H1 (cell line): ENCODE results near the gene CALU. TPM values are rescaled to one million over a fixed set of nuclear protein-coding genes. Genes with fewer than 3 reads are reported as not detected.

Source experiments
- CTCF ChIA-PET: fragments of 300-600 bp; sonication (Branson Sonifier 250); formaldehyde crosslinking; loops from one replicate; lab custom pipeline; 2021; ENCODE audit not compliant: partially characterized antibody; lab: Charles Lee
- POLR2A ChIA-PET: fragments of 300-600 bp; sonication (Branson Sonifier 250); formaldehyde crosslinking; loops from one replicate; lab custom pipeline; 2021; ENCODE audit warnings: inconsistent platforms; ENCODE audit not compliant: partially characterized antibody; lab: Charles Lee
- DNase-seq, 2 experiments: peaks; one replicate each; pipeline versions ENCODE4 v3.0.0 to v3.0.0-alpha.2; 2010 to 2022; ENCODE audit warnings: low spot score in 2 of 2, low read depth in 1 of 2, mixed read lengths in 1 of 2
- FAIRE-seq: peaks from 2 replicates; lab custom pipeline; 2011; peaks lifted over from hg19 to GRCh38; lab: Jason Lieb, UNC
- H2AFZ ChIP-seq: 2 replicates; pipeline ENCODE4 v1.8.1; 2012; ENCODE audit warnings: low read length, inconsistent platforms
- H2AK5ac ChIP-seq: 2 replicates; pipeline ENCODE4 v1.6.1; 2013; ENCODE audit warnings: low read depth, low read length
- H2BK120ac ChIP-seq: replicated peaks from 2 replicates; pipeline ENCODE3; 2013; ENCODE audit warnings: low read depth, low read length, inconsistent platforms
- H2BK12ac ChIP-seq: 2 replicates; pipeline ENCODE4 v1.6.1; 2013; ENCODE audit warnings: low read depth, low read length
- H2BK15ac ChIP-seq: 2 replicates; pipeline ENCODE4 v1.6.1; 2013; ENCODE audit warnings: low read length
- H2BK20ac ChIP-seq: 2 replicates; pipeline ENCODE4 v1.6.1; 2013; ENCODE audit warnings: low read length
- H2BK5ac ChIP-seq: 2 replicates; pipeline ENCODE4 v1.6.1; 2013; ENCODE audit warnings: low read depth, low read length
- H3K14ac ChIP-seq: 2 replicates; pipeline ENCODE4 v1.6.1; 2013; ENCODE audit warnings: inconsistent platforms; ENCODE audit not compliant: insufficient read length
- H3K18ac ChIP-seq: 2 replicates; pipeline ENCODE4 v1.6.1; 2013; ENCODE audit warnings: low read length; ENCODE audit errors: extremely low read depth
- H3K23ac ChIP-seq: 2 replicates; pipeline ENCODE4 v1.6.1; 2013; ENCODE audit warnings: inconsistent platforms; ENCODE audit not compliant: insufficient read length
- H3K23me2 ChIP-seq: 2 replicates; pipeline ENCODE4 v1.6.1; 2013; ENCODE audit warnings: low read depth, low read length
- H3K27ac ChIP-seq: 2 replicates; pipeline ENCODE4 v1.6.1; 2011; ENCODE audit warnings: low read depth, low read length, inconsistent platforms
- H3K27me3 ChIP-seq, 4 experiments: replicated peaks in 1 of 4; 1 replicate in 1 of 4; 2 replicates in 3 of 4; pipeline versions ENCODE4 v1.6.1 to v1.8.1; 2011 to 2013; ENCODE audit warnings: low read length in 3 of 4, mild to moderate bottlenecking in 3 of 4, inconsistent platforms in 2 of 4, mixed read lengths in 2 of 4, moderate library complexity in 1 of 4; ENCODE audit not compliant: control insufficient read depth in 3 of 4, insufficient read depth in 3 of 4; ENCODE audit errors: extremely low read depth in 1 of 4
- H3K36me3 ChIP-seq, 4 experiments: 2 replicates each; pipeline versions ENCODE4 v1.6.1 to v1.8.1; 2011 to 2013; ENCODE audit warnings: mild to moderate bottlenecking in 4 of 4, low read length in 3 of 4, moderate library complexity in 2 of 4, control low read depth in 1 of 4, inconsistent platforms in 1 of 4; ENCODE audit not compliant: insufficient read depth in 4 of 4, control insufficient read depth in 2 of 4
- H3K4ac ChIP-seq: replicated peaks from 2 replicates; pipeline ENCODE3; 2013; ENCODE audit warnings: low read length, low read depth, mixed read lengths, inconsistent platforms; ENCODE audit not compliant: insufficient read length
- H3K4me1 ChIP-seq, 4 experiments: replicated peaks in 1 of 4; 1 replicate in 1 of 4; 2 replicates in 3 of 4; pipeline versions ENCODE4 v1.6.1 to v1.8.1; 2011 to 2013; ENCODE audit warnings: low read length in 3 of 4, inconsistent platforms in 2 of 4, mixed read lengths in 1 of 4; ENCODE audit not compliant: insufficient read depth in 4 of 4, control insufficient read depth in 3 of 4
- H3K4me2 ChIP-seq, 2 experiments: 2 replicates each; pipeline versions ENCODE4 v1.6.1 to v1.8.1; 2011 to 2013; ENCODE audit warnings: low read depth in 2 of 2, low read length in 2 of 2, control low read depth in 1 of 2, inconsistent platforms in 1 of 2, mild to moderate bottlenecking in 1 of 2; ENCODE audit not compliant: insufficient read depth in 1 of 2
- H3K4me3 ChIP-seq, 4 experiments: fragments of 200-600, 300-600 bp in 1 of 4; sonication (generic), shearing (Covaris generic), sonication (Bioruptor Twin) in 1 of 4; 2 replicates each; pipeline versions ENCODE4 v1.5.1 to v1.8.1; 2011 to 2016; ENCODE audit warnings: low read length in 4 of 4, low read depth in 3 of 4, control low read depth in 2 of 4, inconsistent platforms in 2 of 4, mild to moderate bottlenecking in 2 of 4, mixed read lengths in 1 of 4, moderate library complexity in 1 of 4; ENCODE audit not compliant: insufficient read depth in 2 of 4; ENCODE audit errors: extremely low read depth in 1 of 4
- H3K56ac ChIP-seq: replicated peaks from 2 replicates; pipeline ENCODE3; 2013; ENCODE audit warnings: low read depth, mild to moderate bottlenecking, mixed read lengths, low read length, inconsistent platforms; ENCODE audit not compliant: insufficient read length
- H3K79me1 ChIP-seq: 2 replicates; pipeline ENCODE4 v1.6.1; 2013; ENCODE audit warnings: low read depth, low read length, control low read depth
- H3K79me2 ChIP-seq, 2 experiments: 2 replicates each; pipeline versions ENCODE4 v1.6.1 to v1.8.1; 2012 to 2013; ENCODE audit warnings: low read length in 2 of 2, mild to moderate bottlenecking in 2 of 2, inconsistent platforms in 1 of 2; ENCODE audit not compliant: insufficient read depth in 2 of 2, control insufficient read depth in 1 of 2
- H3K9ac ChIP-seq, 4 experiments: replicated peaks in 1 of 4; 1 replicate in 1 of 4; 2 replicates in 3 of 4; pipeline versions ENCODE4 v1.6.1 to v1.8.1; 2011 to 2013; ENCODE audit warnings: low read depth in 3 of 4, low read length in 3 of 4, control low read depth in 2 of 4, mild to moderate bottlenecking in 2 of 4, moderate library complexity in 2 of 4, inconsistent platforms in 1 of 4; ENCODE audit errors: extremely low read depth in 1 of 4
- H3K9me3 ChIP-seq, 2 experiments: 2 replicates each; pipeline versions ENCODE4 v1.6.1 to v1.8.1; 2012 to 2013; ENCODE audit warnings: mild to moderate bottlenecking in 2 of 2, moderate library complexity in 2 of 2, control low read depth in 1 of 2, inconsistent platforms in 1 of 2, low read depth in 1 of 2, low read length in 1 of 2, mixed read lengths in 1 of 2; ENCODE audit not compliant: insufficient read depth in 2 of 2
- H4K20me1 ChIP-seq, 2 experiments: replicated peaks in 1 of 2; 2 replicates each; pipeline versions ENCODE3 to v1.8.1; 2011 to 2013; ENCODE audit warnings: inconsistent platforms in 2 of 2, low read length in 2 of 2, mild to moderate bottlenecking in 1 of 2; ENCODE audit not compliant: insufficient read depth in 2 of 2, control insufficient read depth in 1 of 2
- H4K5ac ChIP-seq: 2 replicates; pipeline ENCODE4 v1.6.1; 2013; ENCODE audit warnings: low read length, low read depth, mixed read lengths, inconsistent platforms; ENCODE audit not compliant: insufficient read length
- H4K8ac ChIP-seq: 2 replicates; pipeline ENCODE4 v1.8.0; 2013; ENCODE audit warnings: mild to moderate bottlenecking, moderate library complexity, low read length, inconsistent platforms; ENCODE audit not compliant: insufficient read depth; ENCODE audit errors: extremely low read depth
- H4K91ac ChIP-seq: replicated peaks from 2 replicates; pipeline ENCODE3; 2013; ENCODE audit warnings: low read length, mixed read lengths, inconsistent platforms; ENCODE audit not compliant: insufficient read length
- BCL11A ChIP-seq, 2 experiments: IDR thresholded peaks; one replicate each; pipeline ENCODE4 v1.6.1; 2011; ENCODE audit warnings: low read depth in 2 of 2, low read length in 2 of 2, mild to moderate bottlenecking in 2 of 2
- CEBPB ChIP-seq: IDR thresholded peaks from 2 replicates; pipeline ENCODE4 v1.6.1; 2012; ENCODE audit warnings: low read depth, low read length
- CREB1 ChIP-seq: IDR thresholded peaks from 2 replicates; pipeline ENCODE4 v1.6.1; 2012; ENCODE audit warnings: inconsistent platforms
- HDAC2 ChIP-seq, 2 experiments: fragments of 300-600 bp in 1 of 2; sonication (generic) in 1 of 2; IDR thresholded peaks; 2 replicates each; pipeline ENCODE4 v1.6.1; 2011 to 2012; ENCODE audit warnings: low read depth in 2 of 2, low read length in 2 of 2, mild to moderate bottlenecking in 2 of 2, moderate library complexity in 2 of 2, borderline replicate concordance in 1 of 2, inconsistent platforms in 1 of 2
- JUN ChIP-seq: IDR thresholded peaks from 2 replicates; pipeline ENCODE4 v1.6.1; 2011; ENCODE audit warnings: low read depth, mild to moderate bottlenecking, improper control_type of control experiment, low read length
- RAD21 ChIP-seq, 2 experiments: IDR thresholded peaks in 1 of 2; conservative IDR thresholded peaks in 1 of 2; 2 replicates each; pipeline ENCODE4 v1.6.1; 2011; ENCODE audit warnings: low read depth in 2 of 2, low read length in 2 of 2, improper control_type of control experiment in 1 of 2, inconsistent platforms in 1 of 2, mild to moderate bottlenecking in 1 of 2, moderate library complexity in 1 of 2
- RNF2 ChIP-seq: fragments of 200-900, 300-1000 bp; sonication (generic); IDR thresholded peaks from 2 replicates; pipeline ENCODE4 v1.7.1; 2016; ENCODE audit warnings: borderline replicate concordance, low read depth, mild to moderate bottlenecking, antibody characterized with exemption, low read length; ENCODE audit not compliant: poor library complexity, severe bottlenecking; ENCODE audit errors: missing control alignments
- SAP30 ChIP-seq: fragments of 300-600 bp; sonication (generic); IDR thresholded peaks from 2 replicates; pipeline ENCODE4 v1.7.1; 2012; ENCODE audit warnings: low read length, moderate library complexity, mild to moderate bottlenecking, inconsistent platforms; ENCODE audit not compliant: insufficient read depth, insufficient replicate concordance
- SIX5 ChIP-seq: IDR thresholded peaks from 2 replicates; pipeline ENCODE4 v1.6.1; 2011; ENCODE audit warnings: mild to moderate bottlenecking, low read depth, low read length
- SP1 ChIP-seq: IDR thresholded peaks from 2 replicates; pipeline ENCODE4 v1.6.1; 2011; ENCODE audit warnings: low read depth, low read length
- SP4 ChIP-seq: IDR thresholded peaks from 2 replicates; pipeline ENCODE4 v1.6.1; 2012; ENCODE audit warnings: low read length, inconsistent platforms
- WGBS, 2 experiments: shearing (Covaris generic) in 1 of 2; methylation state at CpG; one replicate each; pipeline versions ENCODE4 v1.1.6 to v1.1.7; 2013 to 2015; ENCODE audit warnings: low lambda C conversion rate in 2 of 2, mixed read lengths in 2 of 2, inconsistent platforms in 1 of 2, low coverage in 1 of 2, missing lambda C conversion rate in 1 of 2; ENCODE audit not compliant: insufficient replicate concordance in 2 of 2, insufficient coverage in 1 of 2, insufficient read length in 1 of 2; ENCODE audit errors: extremely low coverage in 1 of 2, missing lambda C conversion rate in 1 of 2; 5-methylcytosine and 5-hydroxymethylcytosine counted together
- polyA plus RNA-seq, 7 experiments: library from polyadenylated mRNA; depleted of rRNA in 3 of 7; stranded (reverse) in 5 of 7; unstranded in 2 of 7; fragments of >200 nt in 5 of 7; fragments of 200-250 nt in 2 of 7; gene quantifications; 1 replicate in 5 of 7; 2 replicates in 1 of 7; 4 replicates in 1 of 7; pipeline versions ENCODE4 v1.2.1 to v1.2.3, GENCODE V29; 2011 to 2013; ENCODE audit warnings: missing spikeins in 2 of 7, mixed read lengths in 2 of 7
- total RNA-seq: library from RNA; stranded (reverse); fragmentation: NEBNext Ultra II Directional; extraction: Animal tissue kit (Norgen Biotek cat#: 25700); gene quantifications from 2 replicates; pipeline ENCODE4 v1.2.1, GENCODE V29; 2021
- TF ChIP-seq, protein P1 (sequence below): IDR thresholded peaks from 2 replicates; pipeline ENCODE4 v1.6.1; 2012; ENCODE audit warnings: inconsistent platforms
- TF ChIP-seq, protein P2 (sequence below): IDR thresholded peaks from 2 replicates; pipeline ENCODE4 v1.6.1; 2012; ENCODE audit warnings: inconsistent platforms

CALU gene
- total and polyA plus RNA-seq, 2 of the 8 experiments (the other 6 are each of a cell fraction or from before 2014, with no cell fraction given), result 67.2 to 170 TPM

DNA sequence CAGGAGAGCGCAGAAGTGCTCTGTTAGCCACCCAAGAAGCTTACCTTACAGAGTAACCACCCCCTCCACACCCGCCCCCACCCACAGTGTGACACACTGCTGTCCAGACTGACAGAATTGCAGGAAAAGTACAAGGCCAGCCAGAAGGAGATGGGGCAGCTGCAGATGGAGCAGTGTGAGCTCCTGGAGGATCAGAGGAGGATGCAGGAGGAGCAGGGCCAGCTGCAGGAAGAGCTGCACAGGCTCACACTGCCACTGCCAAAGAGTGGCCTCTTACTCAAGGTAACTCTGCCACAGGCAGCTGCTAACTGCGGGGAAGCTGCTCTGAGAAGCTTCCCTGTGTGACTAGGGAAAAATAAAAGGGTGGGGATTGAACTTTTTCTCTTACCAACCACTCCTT lies 70.2 kb downstream of the CALU start:
- H3K23me2 ChIP-seq, result no peaks in the 10 kb centered on the region
- no peak overlapping the region for H3K14ac ChIP-seq
- H3K4me3 ChIP-seq, result no peak overlapping the region
- H3K23ac ChIP-seq, result no peak overlapping the region
- H2BK15ac ChIP-seq, result no peak overlapping the region
- POLR2A ChIA-PET, result interaction anchor here (1.9 to 3.2 kb wide), 2 partner anchors 10 to 14 kb away, joined by 5 to 12 read pairs; no protein-coding TSS in a partner anchor
- H4K5ac ChIP-seq, result no peak overlapping the region
- no peaks in the 10 kb centered on the region for H3K79me2 ChIP-seq
- CTCF ChIA-PET, result interaction anchor here (0.7 to 1.6 kb wide), 7 partner anchors 9 to 77 kb away, joined by 3 to 7 read pairs (median 3); no protein-coding TSS in a partner anchor
- H3K18ac ChIP-seq, result no peak overlapping the region
- no peak overlapping the region for H3K9ac ChIP-seq
- no peak overlapping the region for H2AFZ ChIP-seq
- H2BK5ac ChIP-seq, result no peak overlapping the region
- H2BK120ac ChIP-seq, result no peak overlapping the region
- no peak overlapping the region for H3K4me2 ChIP-seq
- no peak overlapping the region for H4K8ac ChIP-seq
- 80% methylated on average over 2 of the region's 3 CpGs; no CpG with 5 or more reads in 1 of the 2 experiments for WGBS, 2 experiments
- peaks cover 0 to 2% of the 10 kb centered on the region in 2 experiments for H4K20me1 ChIP-seq
- H3K27me3 ChIP-seq, result no peaks in the 10 kb centered on the region
- no peak overlapping the region for H2BK20ac ChIP-seq
- no peak overlapping the region for H2BK12ac ChIP-seq
- peaks cover 20 to 63% (median 33%) of the 10 kb centered on the region in 4 experiments; a peak in 7 of 8 replicates for H3K36me3 ChIP-seq
- H3K4ac ChIP-seq, result no peak overlapping the region
- no peaks in the 10 kb centered on the region for H3K79me1 ChIP-seq
- no peak overlapping the region for H3K27ac ChIP-seq
- H3K56ac ChIP-seq, result no peak overlapping the region
- no peak overlapping the region for H2AK5ac ChIP-seq
- FAIRE-seq, result no peak
- DNase-seq, result no peak
- no peaks in the 10 kb centered on the region for H3K9me3 ChIP-seq
- H3K4me1 ChIP-seq, result peaks cover 3 to 9% (median 4%) of the 10 kb centered on the region in 4 experiments; a peak in 6 of 7 replicates
- no peak overlapping the region for H4K91ac ChIP-seq
- TF ChIP-seq CREB1 (no peak), SAP30 (no peak), SP4 (no peak), RAD21 (IDR thresholded peaks at IDR 0.05 in 1 of 2, conservative IDR thresholded peaks at IDR 0.05 in 1 of 2; ENCODE audit: low read depth in 2 of 2, low read length in 2 of 2) (no peak), SP1 (no peak), CEBPB (no peak), HDAC2 (IDR thresholded peaks at IDR 0.05; ENCODE audit: borderline replicate concordance in 1 of 2, low read depth in 2 of 2, low read length in 2 of 2) (no peak), JUN (no peak), RNF2 (no peak), BCL11A (IDR thresholded peaks at IDR 0.05; ENCODE audit: low read depth in 2 of 2, low read length in 2 of 2) (no peak), SIX5 (no peak)
- TF ChIP-seq, protein P1, sequence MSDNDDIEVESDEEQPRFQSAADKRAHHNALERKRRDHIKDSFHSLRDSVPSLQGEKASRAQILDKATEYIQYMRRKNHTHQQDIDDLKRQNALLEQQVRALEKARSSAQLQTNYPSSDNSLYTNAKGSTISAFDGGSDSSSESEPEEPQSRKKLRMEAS, result no peak
- TF ChIP-seq, protein P2, sequence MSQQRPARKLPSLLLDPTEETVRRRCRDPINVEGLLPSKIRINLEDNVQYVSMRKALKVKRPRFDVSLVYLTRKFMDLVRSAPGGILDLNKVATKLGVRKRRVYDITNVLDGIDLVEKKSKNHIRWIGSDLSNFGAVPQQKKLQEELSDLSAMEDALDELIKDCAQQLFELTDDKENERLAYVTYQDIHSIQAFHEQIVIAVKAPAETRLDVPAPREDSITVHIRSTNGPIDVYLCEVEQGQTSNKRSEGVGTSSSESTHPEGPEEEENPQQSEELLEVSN, result no peak
